GM19395 (cell line): ENCODE measurements around the gene OR8B4.
"Not testable (repeated sequence)": the region's sequence is repeated elsewhere in the genome, so short reads cannot be mapped to it uniquely, and the experiment has no call there.

ENCODE experiments used
- ATAC-seq: cut with Tn5 transposase; IDR thresholded peaks from one replicate; pipeline ENCODE4 v1.9.1; 2021; ENCODE audit warnings: mild to moderate bottlenecking, moderate library complexity; ENCODE audit not compliant: unreplicated experiment

OR8B4 gene

GRCh38 chr11:124409906-124410305, 14.8 kb downstream of the OR8B4 start:
- ATAC-seq: no peak

GRCh38 chr11:124405581-124405980, 19.1 kb downstream of the OR8B4 start:
- ATAC-seq: no peak

- not testable (repeated sequence) for ATAC-seq
Observed at GRCh38 chr11:124403186-124403585, 21.5 kb downstream of the OR8B4 start.

GRCh38 chr11:124402326-124402922, 22.2 kb downstream of the OR8B4 start:
- ATAC-seq: peak; percentile 97

- no peak for ATAC-seq
Observed at GRCh38 chr11:124398924-124399323, 25.7 kb downstream of the OR8B4 start, which contains the start of gene OR8B3. TSS of gene OR8B3 (minus strand) at chr11:124399024. CDS start at chr11:124397351, 1,673 bp downstream.

- ATAC-seq: not testable (repeated sequence)
Observed at GRCh38 chr11:124396847-124397246, 27.8 kb downstream of the OR8B4 start.

- no peak for ATAC-seq
Observed at GRCh38 chr11:124394408-124394807, 30.3 kb downstream of the OR8B4 start.

- ATAC-seq: no peak
Observed at GRCh38 chr11:124384399-124384798, 40.3 kb downstream of the OR8B4 start, which contains the start of gene OR8B2. TSS of gene OR8B2 (minus strand) at chr11:124384499. CDS start at chr11:124383343, 1,156 bp downstream.

GRCh38 chr11:124382857-124383256, 41.8 kb downstream of the OR8B4 start:
- not testable (repeated sequence) for ATAC-seq

GRCh38 chr11:124380585-124380984, 44.1 kb downstream of the OR8B4 start:
- ATAC-seq: no peak

- ATAC-seq: no peak
Observed at GRCh38 chr11:124376280-124376679, 48.4 kb downstream of the OR8B4 start.
